Testis (tissue), 2 donors: Measurements from ENCODE around the gene COX6B2.

Experiments used
- POLR2A ChIP-seq: fragments of 450-650 bp; IDR thresholded peaks from one replicate; pipeline ENCODE4 v1.6.1; 2017; ENCODE audit warnings: antibody characterized with exemption, mild to moderate bottlenecking, moderate library complexity
- TF ChIP-seq, protein P1 (sequence below), 3 experiments: fragments of 450-650 bp in 2 of 3; fragments of 200-600 bp in 1 of 3; sonication (generic) in 1 of 3; IDR thresholded peaks; one replicate each; pipeline ENCODE4 v1.5.1; 2016 to 2019; ENCODE audit warnings: antibody characterized with exemption in 3 of 3, mild to moderate bottlenecking in 2 of 3, moderate library complexity in 1 of 3

DNA sequence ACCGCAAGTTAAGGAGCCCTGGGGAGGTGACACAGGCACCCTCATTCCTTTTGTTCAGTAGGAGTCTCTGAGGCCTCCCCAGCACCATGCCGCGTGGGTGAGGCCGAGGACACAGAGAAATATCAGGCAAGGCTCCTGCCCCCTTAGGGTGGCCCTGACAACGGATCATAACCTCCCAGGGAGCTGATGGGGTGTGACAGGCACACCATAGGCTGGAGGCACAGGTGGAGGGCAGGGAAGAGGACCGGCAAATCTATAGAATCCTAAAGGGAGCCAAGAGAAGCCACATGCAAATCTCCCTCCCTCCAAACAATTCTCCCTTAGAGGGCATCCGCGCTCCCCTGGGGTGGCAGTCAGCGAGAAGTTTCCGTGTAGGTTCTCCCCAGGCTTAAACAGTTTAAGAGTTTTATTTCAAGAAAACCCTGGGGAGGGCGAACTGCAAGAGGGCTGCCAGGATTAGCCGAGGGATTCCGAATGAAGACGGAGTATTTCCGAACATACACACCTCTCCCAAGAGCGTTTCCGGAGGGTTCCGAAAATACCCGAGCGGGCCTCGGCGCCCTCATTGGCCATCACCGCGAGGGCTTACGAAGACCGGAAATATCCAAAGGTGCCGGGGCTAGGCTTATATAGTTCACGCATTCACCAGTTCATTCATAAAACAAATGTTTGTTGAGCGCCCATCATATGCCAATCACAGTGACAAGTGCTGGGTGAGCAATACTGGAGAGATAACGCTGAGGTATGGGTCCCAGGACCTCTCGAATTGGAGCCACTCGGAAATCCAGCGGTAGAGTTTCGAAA is 30.6 kb upstream of the COX6B2 start:
- TF ChIP-seq, protein P1, sequence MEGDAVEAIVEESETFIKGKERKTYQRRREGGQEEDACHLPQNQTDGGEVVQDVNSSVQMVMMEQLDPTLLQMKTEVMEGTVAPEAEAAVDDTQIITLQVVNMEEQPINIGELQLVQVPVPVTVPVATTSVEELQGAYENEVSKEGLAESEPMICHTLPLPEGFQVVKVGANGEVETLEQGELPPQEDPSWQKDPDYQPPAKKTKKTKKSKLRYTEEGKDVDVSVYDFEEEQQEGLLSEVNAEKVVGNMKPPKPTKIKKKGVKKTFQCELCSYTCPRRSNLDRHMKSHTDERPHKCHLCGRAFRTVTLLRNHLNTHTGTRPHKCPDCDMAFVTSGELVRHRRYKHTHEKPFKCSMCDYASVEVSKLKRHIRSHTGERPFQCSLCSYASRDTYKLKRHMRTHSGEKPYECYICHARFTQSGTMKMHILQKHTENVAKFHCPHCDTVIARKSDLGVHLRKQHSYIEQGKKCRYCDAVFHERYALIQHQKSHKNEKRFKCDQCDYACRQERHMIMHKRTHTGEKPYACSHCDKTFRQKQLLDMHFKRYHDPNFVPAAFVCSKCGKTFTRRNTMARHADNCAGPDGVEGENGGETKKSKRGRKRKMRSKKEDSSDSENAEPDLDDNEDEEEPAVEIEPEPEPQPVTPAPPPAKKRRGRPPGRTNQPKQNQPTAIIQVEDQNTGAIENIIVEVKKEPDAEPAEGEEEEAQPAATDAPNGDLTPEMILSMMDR (IDR thresholded peaks at IDR 0.05), result no peak
- no peak for TF ChIP-seq POLR2A
